HG03025 (cell line): ENCODE data around the gene CTDSPL2.
"Not testable (repeated sequence)": the region's sequence is repeated elsewhere in the genome, so short reads cannot be mapped to it uniquely, and the experiment has no call there.

Experiments used
- ATAC-seq: cut with Tn5 transposase; IDR thresholded peaks from one replicate; pipeline ENCODE4 v1.9.1; 2021; ENCODE audit warnings: mild to moderate bottlenecking, moderate library complexity; ENCODE audit not compliant: unreplicated experiment, low FRiP score

Gene CTDSPL2

DNA sequence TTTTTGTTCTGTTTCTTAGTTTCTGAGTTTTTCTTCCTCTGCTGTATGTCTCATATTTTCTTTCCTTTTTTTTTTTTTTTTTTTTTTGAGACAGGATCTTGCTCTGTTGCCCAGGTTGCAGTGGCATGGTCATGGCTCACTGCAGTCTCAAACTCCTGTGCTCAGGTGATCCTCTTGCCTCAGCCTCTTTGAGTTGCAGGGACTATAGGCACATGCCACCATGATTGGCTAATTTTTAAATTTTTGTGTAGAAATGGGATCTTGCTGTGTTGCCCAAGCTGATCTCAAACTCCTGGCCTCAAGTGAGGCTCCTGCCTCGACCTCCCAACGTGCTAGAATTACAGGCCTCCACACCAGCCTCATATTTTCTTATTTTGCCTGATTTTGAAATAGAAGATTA lies 51.9 kb downstream of the CTDSPL2 start:
- ATAC-seq = no peak

DNA sequence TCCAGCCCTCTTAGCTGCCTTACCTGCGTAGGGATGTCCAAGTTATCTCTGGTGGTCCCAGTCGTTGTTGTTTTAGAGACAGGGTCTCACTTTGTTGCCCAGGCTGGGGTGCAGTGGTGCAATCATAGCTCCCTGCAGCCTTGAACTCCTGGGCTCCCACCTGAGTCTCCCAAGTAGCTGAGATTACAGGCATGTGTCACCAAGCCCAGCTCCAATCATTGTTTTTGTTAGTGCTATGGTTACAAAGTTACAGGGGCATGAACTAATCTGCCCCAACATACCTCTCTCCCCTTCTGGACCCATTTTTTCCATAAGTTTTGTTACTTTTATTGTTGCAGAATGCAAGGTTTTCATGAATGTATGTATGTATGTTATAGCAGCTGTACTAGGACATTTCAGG lies 54.7 kb downstream of the CTDSPL2 start:
- ATAC-seq = no peak

DNA sequence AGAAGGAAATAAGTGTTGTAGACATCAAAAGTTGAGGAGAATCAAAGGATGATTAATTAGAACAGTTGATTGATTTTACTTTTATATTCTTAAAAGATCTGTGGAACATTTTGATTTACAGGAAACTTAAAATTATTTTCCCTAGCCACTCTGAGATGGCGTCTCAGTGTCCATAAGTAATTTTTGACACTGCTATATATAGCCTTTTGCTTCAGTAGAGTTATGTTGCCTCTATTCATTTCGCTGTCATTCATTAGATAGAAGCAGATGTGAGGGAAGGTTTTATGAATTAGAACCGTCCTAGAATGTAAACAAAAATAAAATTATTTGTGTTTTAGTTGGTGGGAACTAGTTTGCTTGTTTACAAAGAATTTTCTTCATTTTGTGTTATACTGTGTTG lies 58.5 kb downstream of the CTDSPL2 start:
- no peak for ATAC-seq

- no peak for ATAC-seq
Observed at GRCh38 chr15:44489464-44489863, 62.0 kb downstream of the CTDSPL2 start.

GRCh38 chr15:44490622-44491021 lies 63.2 kb downstream of the CTDSPL2 start:
- no peak for ATAC-seq

GRCh38 chr15:44492040-44492439 lies 64.6 kb downstream of the CTDSPL2 start:
- no peak for ATAC-seq

- no peak for ATAC-seq
Observed at GRCh38 chr15:44492672-44493071, 65.2 kb downstream of the CTDSPL2 start.

GRCh38 chr15:44495562-44495961 lies 68.1 kb downstream of the CTDSPL2 start:
- no peak for ATAC-seq

GRCh38 chr15:44500555-44500954 lies 73.1 kb downstream of the CTDSPL2 start:
- no peak for ATAC-seq

DNA sequence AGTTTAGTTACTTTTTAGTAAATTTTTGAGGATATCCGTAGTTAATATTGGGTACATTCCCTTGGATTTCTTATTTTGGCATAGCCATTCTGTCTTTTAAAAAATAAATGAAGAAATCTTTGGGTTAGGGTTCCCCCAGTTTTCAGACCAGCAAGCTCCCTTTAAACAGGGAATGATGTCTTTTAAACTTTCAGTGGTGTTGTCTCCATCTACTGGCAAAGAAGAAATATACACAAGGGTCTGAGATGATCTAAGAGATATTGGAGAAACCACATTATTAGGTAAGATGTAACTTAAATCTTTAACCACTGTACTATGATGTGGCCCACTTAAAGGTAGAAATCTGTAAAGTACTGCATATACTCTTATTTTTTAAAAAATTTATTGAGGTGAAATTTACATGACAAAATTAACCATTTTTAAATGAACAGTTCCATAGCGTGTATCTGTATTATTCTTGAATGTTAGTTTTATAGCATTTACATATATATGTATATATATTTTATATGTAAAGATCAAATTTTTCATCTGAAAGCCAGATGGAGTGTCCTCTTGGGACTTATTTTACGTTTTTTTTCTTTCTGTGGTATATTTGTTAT lies 74.4 kb downstream of the CTDSPL2 start:
- ATAC-seq = no peak

GRCh38 chr15:44516436-44516835 lies 89.0 kb downstream of the CTDSPL2 start:
- no peak for ATAC-seq

GRCh38 chr15:44519537-44519936 lies 92.1 kb downstream of the CTDSPL2 start:
- no peak for ATAC-seq

GRCh38 chr15:44525018-44525417 lies 97.6 kb downstream of the CTDSPL2 start:
- ATAC-seq = no peak

- no peak for ATAC-seq
Observed at GRCh38 chr15:44527241-44527640, 99.8 kb downstream of the CTDSPL2 start.

GRCh38 chr15:44529864-44530604 lies 102.6 kb downstream of the CTDSPL2 start:
- no peak for ATAC-seq

GRCh38 chr15:44530653-44531052 lies 103.2 kb downstream of the CTDSPL2 start:
- no peak for ATAC-seq

GRCh38 chr15:44532275-44532674 lies 104.8 kb downstream of the CTDSPL2 start:
- not testable (repeated sequence) for ATAC-seq

DNA sequence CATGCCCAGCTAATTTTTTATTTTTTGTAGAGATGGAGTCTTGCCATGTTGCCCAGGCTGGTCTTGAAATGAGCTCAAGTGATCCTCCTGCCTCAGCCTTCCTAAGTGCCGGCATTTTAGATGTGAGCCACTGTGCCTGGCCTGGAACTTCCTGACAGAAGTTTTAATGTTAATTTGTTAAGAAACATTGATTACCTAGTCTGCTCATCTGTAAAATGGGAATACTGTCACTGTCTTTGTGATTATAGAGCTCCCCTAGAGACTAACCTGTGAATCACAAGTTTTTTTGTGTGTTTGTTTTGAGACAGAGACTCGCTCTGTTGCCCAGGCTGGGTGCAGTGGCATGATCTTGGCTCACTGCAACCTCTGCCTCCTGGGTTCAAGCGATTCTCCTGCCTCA lies 105.3 kb downstream of the CTDSPL2 start:
- no peak for ATAC-seq

GRCh38 chr15:44535092-44535491 lies 107.7 kb downstream of the CTDSPL2 start:
- no peak for ATAC-seq

- no peak for ATAC-seq
Observed at GRCh38 chr15:44535523-44536301, 108.3 kb downstream of the CTDSPL2 start.

GRCh38 chr15:44536302-44536961 lies 109.0 kb downstream of the CTDSPL2 start:
- peak; percentile 50 for ATAC-seq
